H9 (cell line): Measurements from ENCODE around the gene SMIM13. TPM values are rescaled to one million over a fixed set of nuclear protein-coding genes. Genes with fewer than 3 reads are reported as not detected.

Experiments used
- DNase-seq: peaks from one replicate; pipeline ENCODE4 v3.0.0-alpha.2; 2017
- H2AFZ ChIP-seq: one replicate; pipeline ENCODE4 v1.6.1; 2013; ENCODE audit warnings: mild to moderate bottlenecking, low read length, control low read depth, moderate library complexity
- H2AK5ac ChIP-seq: 2 replicates; pipeline ENCODE4 v1.6.1; 2013; ENCODE audit warnings: low read length, control low read depth, mixed read lengths; ENCODE audit not compliant: insufficient read length
- H2BK120ac ChIP-seq: one replicate; pipeline ENCODE4 v1.6.1; 2013; ENCODE audit warnings: low read depth, mild to moderate bottlenecking, low read length, control low read depth, inconsistent platforms; ENCODE audit not compliant: poor library complexity, severe bottlenecking
- H2BK12ac ChIP-seq: 2 replicates; pipeline ENCODE4 v1.6.1; 2013; ENCODE audit warnings: low read length, control low read depth, mixed read lengths, low read depth; ENCODE audit not compliant: insufficient read length
- H2BK15ac ChIP-seq: 2 replicates; pipeline ENCODE4 v1.6.1; 2013; ENCODE audit warnings: low read depth, low read length, control low read depth
- H2BK20ac ChIP-seq: one replicate; pipeline ENCODE4 v1.6.1; 2013; ENCODE audit warnings: low read depth, mild to moderate bottlenecking, low read length, control low read depth, inconsistent platforms; ENCODE audit not compliant: poor library complexity, severe bottlenecking
- H2BK5ac ChIP-seq: 2 replicates; pipeline ENCODE4 v1.6.1; 2013; ENCODE audit warnings: low read length, control low read depth, mixed read lengths; ENCODE audit not compliant: insufficient read length
- H3K14ac ChIP-seq: 2 replicates; pipeline ENCODE4 v1.6.1; 2013; ENCODE audit warnings: low read length, control low read depth; ENCODE audit not compliant: insufficient read depth
- H3K18ac ChIP-seq: 2 replicates; pipeline ENCODE4 v1.6.1; 2013; ENCODE audit warnings: low read depth, mild to moderate bottlenecking, mixed read lengths, low read length, control low read depth; ENCODE audit not compliant: insufficient read length
- H3K23ac ChIP-seq: 2 replicates; pipeline ENCODE4 v1.6.1; 2013; ENCODE audit warnings: low read length, control low read depth, mixed read lengths, low read depth; ENCODE audit not compliant: insufficient read length
- H3K23me2 ChIP-seq: 2 replicates; pipeline ENCODE4 v1.6.1; 2013; ENCODE audit warnings: low read depth, mild to moderate bottlenecking, mixed read lengths, low read length, control low read depth; ENCODE audit not compliant: insufficient read length, poor library complexity, severe bottlenecking
- H3K27ac ChIP-seq: 2 replicates; pipeline ENCODE4 v1.5.1; 2013; ENCODE audit warnings: low read length, control low read depth, mixed read lengths, low read depth; ENCODE audit not compliant: insufficient read length
- H3K27me3 ChIP-seq: 2 replicates; pipeline ENCODE4 v1.6.1; 2013; ENCODE audit warnings: low read length, control low read depth, inconsistent platforms; ENCODE audit not compliant: insufficient read depth
- H3K4ac ChIP-seq: 2 replicates; pipeline ENCODE4 v1.6.1; 2013; ENCODE audit warnings: low read depth, mild to moderate bottlenecking, control low read depth, inconsistent platforms, low read length, moderate library complexity
- H3K4me1 ChIP-seq: 2 replicates; pipeline ENCODE4 v1.6.1; 2013; ENCODE audit warnings: low read length, control low read depth, inconsistent platforms; ENCODE audit not compliant: insufficient read depth
- H3K4me2 ChIP-seq: 2 replicates; pipeline ENCODE4 v1.6.1; 2013; ENCODE audit warnings: low read length, control low read depth, mixed read lengths; ENCODE audit not compliant: insufficient read length, insufficient read depth
- H3K56ac ChIP-seq: 2 replicates; pipeline ENCODE4 v1.6.1; 2013; ENCODE audit warnings: low read depth, mild to moderate bottlenecking, mixed read lengths, low read length, control low read depth; ENCODE audit not compliant: insufficient read length
- H3K79me1 ChIP-seq: 2 replicates; pipeline ENCODE4 v1.6.1; 2013; ENCODE audit warnings: low read depth, mild to moderate bottlenecking, moderate library complexity, low read length, control low read depth, inconsistent platforms; ENCODE audit not compliant: insufficient read depth, poor library complexity, severe bottlenecking
- H3K79me2 ChIP-seq: 2 replicates; pipeline ENCODE4 v1.6.1; 2013; ENCODE audit warnings: low read length, control low read depth, inconsistent platforms; ENCODE audit not compliant: insufficient read depth
- H3K9ac ChIP-seq: 2 replicates; pipeline ENCODE4 v1.6.1; 2013; ENCODE audit warnings: low read length, control low read depth, mixed read lengths; ENCODE audit not compliant: insufficient read length; ENCODE audit errors: extremely low read depth
- H3K9me3 ChIP-seq: one replicate; pipeline ENCODE4 v1.6.1; 2013; ENCODE audit warnings: low read depth, low read length, inconsistent platforms; ENCODE audit not compliant: control insufficient read depth
- H3T11ph ChIP-seq: one replicate; pipeline ENCODE4 v1.6.1; 2013; ENCODE audit warnings: mild to moderate bottlenecking, low read length, control low read depth, inconsistent platforms
- H4K20me1 ChIP-seq: one replicate; pipeline ENCODE4 v1.6.1; 2013; ENCODE audit not compliant: control insufficient read depth, insufficient read length, insufficient read depth
- H4K5ac ChIP-seq: 2 replicates; pipeline ENCODE4 v1.6.1; 2013; ENCODE audit warnings: low read depth, mild to moderate bottlenecking, mixed read lengths, low read length, control low read depth; ENCODE audit not compliant: insufficient read length
- H4K8ac ChIP-seq: replicated peaks from 2 replicates; pipeline ENCODE4 v1.6.1; 2013; ENCODE audit warnings: low read length, control low read depth, mixed read lengths, low read depth; ENCODE audit not compliant: insufficient read length
- H4K91ac ChIP-seq: 2 replicates; pipeline ENCODE4 v1.6.1; 2013; ENCODE audit warnings: low read depth, mild to moderate bottlenecking, moderate library complexity, mixed read lengths, low read length, control low read depth; ENCODE audit not compliant: insufficient read length
- H3K27ac Mint-ChIP-seq, 3 experiments: 2 replicates in 2 of 3; 3 replicates in 1 of 3; pipeline ENCODE4 v1.8.0; 2020 to 2021; ENCODE audit warnings: mixed read lengths in 3 of 3, mild to moderate bottlenecking in 1 of 3, moderate library complexity in 1 of 3
- H3K27me3 Mint-ChIP-seq: 2 replicates; pipeline ENCODE4 v1.8.0; 2021; ENCODE audit warnings: low read depth, mild to moderate bottlenecking, moderate library complexity, mixed read lengths
- H3K36me3 Mint-ChIP-seq, 3 experiments: 2 replicates in 2 of 3; 3 replicates in 1 of 3; pipeline ENCODE4 v1.8.0; 2020 to 2021; ENCODE audit warnings: low read depth in 3 of 3, mixed read lengths in 3 of 3; ENCODE audit not compliant: insufficient read depth in 1 of 3
- H3K4me1 Mint-ChIP-seq, 2 experiments: 2 replicates each; pipeline ENCODE4 v1.8.0; 2020; ENCODE audit warnings: mixed read lengths in 2 of 2
- H3K4me3 Mint-ChIP-seq, 2 experiments: 2 replicates in 1 of 2; 3 replicates in 1 of 2; pipeline ENCODE4 v1.8.0; 2020 to 2021; ENCODE audit warnings: mild to moderate bottlenecking in 2 of 2, mixed read lengths in 2 of 2, moderate library complexity in 1 of 2
- H3K9me3 Mint-ChIP-seq, 2 experiments: 2 replicates in 1 of 2; 3 replicates in 1 of 2; pipeline ENCODE4 v1.8.0; 2020; ENCODE audit warnings: mild to moderate bottlenecking in 2 of 2, mixed read lengths in 2 of 2, moderate library complexity in 1 of 2
- WGBS: extraction: QIAGEN DNeasy Blood & Tissue Kit; methylation state at CpG from one replicate; pipeline ENCODE4 v1.1.7; 2013; ENCODE audit warnings: missing lambda C conversion rate, low lambda C conversion rate, mixed read lengths; ENCODE audit not compliant: insufficient read length; ENCODE audit errors: extremely low coverage; 5-methylcytosine and 5-hydroxymethylcytosine counted together
- total RNA-seq: library from RNA; stranded (reverse); gene quantifications from 2 replicates; pipeline ENCODE4 v1.2.1, GENCODE V29; 2021
- TF ChIP-seq, protein P1 (sequence below): fragments of 200-600 bp; sonication (generic); conservative IDR thresholded peaks from 3 replicates; pipeline ENCODE4 v1.8.0; 2021; ENCODE audit warnings: antibody characterized with exemption, mild to moderate bottlenecking

The SMIM13 gene
- total RNA-seq, 1 experiment from 2014 or later = 10.6 TPM

DNA sequence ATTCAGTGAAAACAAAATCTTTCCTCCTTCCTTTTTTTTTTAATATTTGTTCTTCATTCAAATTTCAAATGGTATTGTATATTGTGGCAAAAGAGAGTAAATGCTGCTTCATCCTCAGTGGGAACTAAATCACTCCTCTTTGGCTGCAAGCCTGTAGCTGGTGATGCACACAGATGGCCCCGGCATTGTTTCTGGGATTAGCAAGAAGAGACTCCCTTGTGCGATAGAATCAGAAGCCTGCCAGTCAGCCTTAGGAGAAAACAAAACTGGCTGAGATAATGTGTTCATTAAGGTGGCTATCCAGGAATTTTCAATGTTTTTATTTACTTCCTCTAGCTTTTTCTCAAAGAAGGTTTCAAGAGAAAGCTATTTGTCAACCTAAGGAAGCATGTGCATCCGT lies 28.8 kb upstream of the SMIM13 start:
- Histone ChIP-seq H3K4me2 (no peak overlapping the region), H3K18ac (no peak overlapping the region), H3K23me2 (no peaks in the 10 kb centered on the region), H3K9ac (no peak overlapping the region), H3K23ac (no peak overlapping the region), H3K27me3 (no peaks in the 10 kb centered on the region), H3K4ac (no peak overlapping the region), H3K79me1 (no peaks in the 10 kb centered on the region), H3K14ac (no peak overlapping the region), H2BK15ac (no peak overlapping the region), H3K4me1 (no peaks in the 10 kb centered on the region; the same call in 1 of the 2 replicates), H2BK12ac (no peak overlapping the region), H3K27ac (no peak overlapping the region), H2BK120ac (no peak overlapping the region), H4K5ac (no peak overlapping the region), H3K56ac (no peak overlapping the region), H2BK5ac (no peak overlapping the region), H2AK5ac (no peak overlapping the region), H4K8ac (no peak overlapping the region), H3K79me2 (no peaks in the 10 kb centered on the region), H2AFZ (no peak overlapping the region), H3K9me3 (no peaks in the 10 kb centered on the region), H4K91ac (no peak overlapping the region), H4K20me1 (no peaks in the 10 kb centered on the region), H2BK20ac (no peak overlapping the region), H3T11ph (no peak overlapping the region)
- H3K36me3 Mint-ChIP-seq = no peaks in the 10 kb centered on the region
- no peaks in the 10 kb centered on the region for H3K9me3 Mint-ChIP-seq
- WGBS = no CpG with 5 or more reads among the region's 3 CpGs
- no peaks in the 10 kb centered on the region; the same call in 1 of the 2 replicates for H3K27me3 Mint-ChIP-seq
- DNase-seq = no peak
- H3K4me1 Mint-ChIP-seq = peaks cover 4 to 8% of the 10 kb centered on the region in 2 experiments; a peak in 3 of 4 replicates
- H3K27ac Mint-ChIP-seq = no peak overlapping the region
- no peak overlapping the region for H3K4me3 Mint-ChIP-seq
- TF ChIP-seq, protein P1, sequence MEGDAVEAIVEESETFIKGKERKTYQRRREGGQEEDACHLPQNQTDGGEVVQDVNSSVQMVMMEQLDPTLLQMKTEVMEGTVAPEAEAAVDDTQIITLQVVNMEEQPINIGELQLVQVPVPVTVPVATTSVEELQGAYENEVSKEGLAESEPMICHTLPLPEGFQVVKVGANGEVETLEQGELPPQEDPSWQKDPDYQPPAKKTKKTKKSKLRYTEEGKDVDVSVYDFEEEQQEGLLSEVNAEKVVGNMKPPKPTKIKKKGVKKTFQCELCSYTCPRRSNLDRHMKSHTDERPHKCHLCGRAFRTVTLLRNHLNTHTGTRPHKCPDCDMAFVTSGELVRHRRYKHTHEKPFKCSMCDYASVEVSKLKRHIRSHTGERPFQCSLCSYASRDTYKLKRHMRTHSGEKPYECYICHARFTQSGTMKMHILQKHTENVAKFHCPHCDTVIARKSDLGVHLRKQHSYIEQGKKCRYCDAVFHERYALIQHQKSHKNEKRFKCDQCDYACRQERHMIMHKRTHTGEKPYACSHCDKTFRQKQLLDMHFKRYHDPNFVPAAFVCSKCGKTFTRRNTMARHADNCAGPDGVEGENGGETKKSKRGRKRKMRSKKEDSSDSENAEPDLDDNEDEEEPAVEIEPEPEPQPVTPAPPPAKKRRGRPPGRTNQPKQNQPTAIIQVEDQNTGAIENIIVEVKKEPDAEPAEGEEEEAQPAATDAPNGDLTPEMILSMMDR = no peak
